Left hindlimb (tissue), 1 donor: ENCODE measurements around the gene ALG14.
"Not testable (repeated sequence)": the region's sequence is repeated elsewhere in the genome, so short reads cannot be mapped to it uniquely, and the experiment has no call there.

Experiments used
- DNase-seq: peaks from one replicate; pipeline ENCODE4 v3.0.0-alpha.2; 2018

Gene ALG14

GRCh38 chr1:95072532-95073419 is at the start of gene ALG14:
Gene ALG14, minus strand, starts transcription at chr1:95072951. Its CDS starts 53 bp downstream, at chr1:95072898.
- peak; percentile 97 for DNase-seq

GRCh38 chr1:95122151-95122697 is 49.5 kb upstream of the ALG14 start:
- no peak for DNase-seq

- no peak for DNase-seq
These were observed 46.5 kb upstream of the ALG14 start for GRCh38 chr1:95119273-95119672.

- no peak for DNase-seq
These were observed 46.0 kb upstream of the ALG14 start for GRCh38 chr1:95118710-95119109.

GRCh38 chr1:95118067-95118499 is 45.3 kb upstream of the ALG14 start:
- no peak for DNase-seq

- peak; percentile 76 for DNase-seq
These were observed 44.7 kb upstream of the ALG14 start, which contains the start of gene TLCD4 for GRCh38 chr1:95117207-95118066. Gene TLCD4, plus strand, starts transcription at chr1:95117355. Its CDS starts 26,547 bp downstream, at chr1:95143902.

GRCh38 chr1:95116580-95117206 is 43.9 kb upstream of the ALG14 start:
- DNase-seq, result peak; percentile 59

- no peak for DNase-seq
These were observed 43.0 kb upstream of the ALG14 start for GRCh38 chr1:95115708-95116137.

GRCh38 chr1:95113684-95114083 is 40.9 kb upstream of the ALG14 start:
- DNase-seq, result no peak

- no peak for DNase-seq
These were observed 38.3 kb upstream of the ALG14 start for GRCh38 chr1:95111014-95111413.

- no peak for DNase-seq
These were observed 36.0 kb upstream of the ALG14 start for GRCh38 chr1:95108792-95109191.

GRCh38 chr1:95098196-95098595 is 25.4 kb upstream of the ALG14 start:
- DNase-seq, result peak; percentile 34

- DNase-seq, result no peak
These were observed 24.7 kb upstream of the ALG14 start for GRCh38 chr1:95097426-95097825.

- no peak for DNase-seq
These were observed 23.6 kb upstream of the ALG14 start for GRCh38 chr1:95096218-95096841.

- no peak for DNase-seq
These were observed 23.1 kb upstream of the ALG14 start for GRCh38 chr1:95095833-95096217.

GRCh38 chr1:95094923-95095322 is 22.2 kb upstream of the ALG14 start:
- DNase-seq, result no peak

- DNase-seq, result no peak
These were observed 20.5 kb upstream of the ALG14 start for GRCh38 chr1:95093296-95093695.

GRCh38 chr1:95092891-95093290 is 20.1 kb upstream of the ALG14 start:
- DNase-seq, result not testable (repeated sequence)

- not testable (repeated sequence) for DNase-seq
These were observed 18.5 kb upstream of the ALG14 start for GRCh38 chr1:95091290-95091689.

- DNase-seq, result no peak
These were observed 17.0 kb upstream of the ALG14 start for GRCh38 chr1:95089650-95090287.

GRCh38 chr1:95088303-95088702 is 15.6 kb upstream of the ALG14 start:
- no peak for DNase-seq
